Measurements from ENCODE around the gene EDEM2.
"Not testable (repeated sequence)": the region's sequence is repeated elsewhere in the genome, so short reads cannot be mapped to it uniquely, and the experiment has no call there.

EDEM2 gene, protein sequence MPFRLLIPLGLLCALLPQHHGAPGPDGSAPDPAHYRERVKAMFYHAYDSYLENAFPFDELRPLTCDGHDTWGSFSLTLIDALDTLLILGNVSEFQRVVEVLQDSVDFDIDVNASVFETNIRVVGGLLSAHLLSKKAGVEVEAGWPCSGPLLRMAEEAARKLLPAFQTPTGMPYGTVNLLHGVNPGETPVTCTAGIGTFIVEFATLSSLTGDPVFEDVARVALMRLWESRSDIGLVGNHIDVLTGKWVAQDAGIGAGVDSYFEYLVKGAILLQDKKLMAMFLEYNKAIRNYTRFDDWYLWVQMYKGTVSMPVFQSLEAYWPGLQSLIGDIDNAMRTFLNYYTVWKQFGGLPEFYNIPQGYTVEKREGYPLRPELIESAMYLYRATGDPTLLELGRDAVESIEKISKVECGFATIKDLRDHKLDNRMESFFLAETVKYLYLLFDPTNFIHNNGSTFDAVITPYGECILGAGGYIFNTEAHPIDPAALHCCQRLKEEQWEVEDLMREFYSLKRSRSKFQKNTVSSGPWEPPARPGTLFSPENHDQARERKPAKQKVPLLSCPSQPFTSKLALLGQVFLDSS

DNA sequence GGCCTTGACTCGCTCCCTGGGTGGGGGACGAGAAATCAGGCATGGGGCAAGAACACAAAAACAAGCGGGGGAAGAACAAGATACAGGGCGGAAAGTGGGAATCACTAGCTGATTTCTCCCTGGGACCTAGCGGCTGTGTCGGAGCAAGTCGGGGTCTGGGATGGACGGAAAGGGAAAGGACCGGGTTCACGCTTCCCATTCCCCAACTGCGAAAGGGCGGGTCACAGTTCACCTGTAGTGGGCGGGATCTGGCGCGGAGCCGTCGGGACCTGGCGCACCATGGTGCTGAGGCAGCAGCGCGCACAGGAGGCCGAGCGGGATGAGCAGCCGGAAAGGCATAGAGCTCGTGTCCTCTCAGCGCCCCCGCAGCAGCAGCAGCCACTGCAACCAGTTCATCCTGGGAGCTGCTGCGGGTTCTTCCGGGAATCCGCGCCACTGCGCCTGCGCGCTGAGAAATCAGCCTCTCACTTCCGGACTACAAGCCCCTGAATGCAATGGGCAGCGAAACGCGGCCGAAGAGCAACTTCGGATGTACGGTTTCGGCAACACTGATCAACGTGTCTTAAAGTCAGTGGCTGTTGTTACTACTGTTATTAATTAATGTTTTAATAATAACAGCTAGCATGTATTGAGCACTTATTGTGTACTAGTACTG lies at the start of gene EDEM2:
EDEM2 (minus strand) TSS at position 417 of the 655 bp plus-strand sequence; CDS start at position 339, 78 bp downstream.
- peak; percentile 98 for DNase-seq

DNA sequence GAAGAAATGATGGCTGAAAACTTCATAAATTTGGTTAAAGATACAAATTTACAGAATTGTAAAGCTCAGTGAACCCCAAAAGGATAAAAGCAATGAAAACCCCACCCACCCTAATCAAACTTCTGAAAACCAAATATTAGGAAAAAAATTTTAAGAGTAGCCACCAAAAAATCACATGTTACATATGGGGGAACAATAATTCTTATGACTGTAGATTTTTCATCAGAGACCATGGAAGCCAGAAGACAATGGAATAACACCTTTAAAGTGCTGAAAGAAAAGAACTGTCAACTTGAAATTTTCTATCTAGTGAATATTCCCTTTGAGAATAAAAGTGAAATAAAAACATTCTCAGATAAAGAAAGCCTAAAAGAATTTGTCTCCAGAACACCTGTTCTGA lies 49.2 kb upstream of the EDEM2 start:
- DNase-seq = no peak

DNA sequence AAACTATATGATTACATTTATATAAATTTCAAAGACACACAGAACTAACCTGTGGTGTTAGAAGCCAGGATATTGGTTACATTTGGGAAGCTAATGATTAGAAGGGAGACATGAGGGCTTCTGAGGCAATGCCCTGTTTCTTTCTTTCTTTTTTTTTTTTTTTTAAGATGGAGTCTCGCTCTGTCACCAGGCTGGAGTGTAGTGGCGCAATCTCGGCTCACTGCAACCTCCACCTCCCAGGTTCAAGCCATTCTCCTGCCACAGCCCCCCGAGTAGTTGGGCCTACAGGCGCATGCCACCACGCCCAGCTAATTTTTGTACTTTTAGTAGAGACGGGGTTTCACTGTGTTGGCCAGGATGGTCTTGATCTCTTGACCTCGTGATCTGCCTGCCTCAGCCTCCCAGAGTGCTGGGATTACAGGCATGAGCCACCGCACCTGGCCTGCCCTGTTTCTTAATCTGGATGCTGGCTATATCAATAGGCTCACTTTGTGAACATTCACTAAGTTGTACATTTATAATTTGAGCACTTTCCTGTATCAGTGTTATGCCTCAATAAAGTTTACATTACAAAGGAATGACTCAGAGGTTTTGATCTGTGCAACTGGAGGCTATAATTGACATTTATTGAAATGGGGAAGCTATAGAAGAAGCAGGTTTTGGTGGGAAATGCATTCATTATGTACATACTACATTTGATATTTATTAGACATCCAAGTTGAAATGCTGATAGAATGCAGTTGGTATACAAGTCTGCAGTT lies 46.1 kb upstream of the EDEM2 start:
- not testable (repeated sequence) for DNase-seq

DNA sequence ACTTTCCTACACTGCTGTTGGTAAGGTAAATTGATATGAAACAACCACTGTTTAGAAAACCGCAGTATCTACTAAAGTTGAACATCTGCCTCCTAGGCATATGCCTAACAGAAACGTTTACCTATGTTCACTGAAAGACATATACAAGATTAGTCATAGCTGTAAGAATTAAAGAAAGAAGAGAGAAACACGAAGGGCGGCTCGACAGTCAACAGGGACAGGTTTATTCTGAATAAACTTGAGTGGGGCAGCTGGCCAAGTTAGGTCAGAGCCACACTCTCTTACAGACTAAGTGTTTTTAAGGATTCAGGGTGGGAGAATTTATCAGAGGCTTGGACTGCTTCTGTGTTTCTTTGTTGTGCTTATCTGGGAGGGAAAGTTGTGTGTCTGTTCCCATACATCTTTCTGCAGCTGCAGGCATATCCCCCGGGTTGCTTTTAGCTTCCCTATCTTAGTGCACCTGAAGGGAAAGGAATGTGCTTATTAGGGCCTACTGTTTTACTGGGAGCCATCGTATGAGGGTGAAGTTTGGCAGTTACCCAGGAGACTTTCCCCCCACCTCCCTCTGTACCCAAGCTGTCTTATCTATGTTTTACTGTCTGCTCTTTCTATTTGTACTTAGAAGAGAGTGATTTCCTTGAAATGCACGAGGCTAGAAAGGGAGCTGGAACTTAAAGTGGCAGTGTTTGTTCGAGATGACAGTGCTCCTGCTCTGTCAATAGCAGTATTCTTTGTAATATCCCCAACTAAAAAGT lies 45.2 kb upstream of the EDEM2 start:
- DNase-seq = no peak

DNA sequence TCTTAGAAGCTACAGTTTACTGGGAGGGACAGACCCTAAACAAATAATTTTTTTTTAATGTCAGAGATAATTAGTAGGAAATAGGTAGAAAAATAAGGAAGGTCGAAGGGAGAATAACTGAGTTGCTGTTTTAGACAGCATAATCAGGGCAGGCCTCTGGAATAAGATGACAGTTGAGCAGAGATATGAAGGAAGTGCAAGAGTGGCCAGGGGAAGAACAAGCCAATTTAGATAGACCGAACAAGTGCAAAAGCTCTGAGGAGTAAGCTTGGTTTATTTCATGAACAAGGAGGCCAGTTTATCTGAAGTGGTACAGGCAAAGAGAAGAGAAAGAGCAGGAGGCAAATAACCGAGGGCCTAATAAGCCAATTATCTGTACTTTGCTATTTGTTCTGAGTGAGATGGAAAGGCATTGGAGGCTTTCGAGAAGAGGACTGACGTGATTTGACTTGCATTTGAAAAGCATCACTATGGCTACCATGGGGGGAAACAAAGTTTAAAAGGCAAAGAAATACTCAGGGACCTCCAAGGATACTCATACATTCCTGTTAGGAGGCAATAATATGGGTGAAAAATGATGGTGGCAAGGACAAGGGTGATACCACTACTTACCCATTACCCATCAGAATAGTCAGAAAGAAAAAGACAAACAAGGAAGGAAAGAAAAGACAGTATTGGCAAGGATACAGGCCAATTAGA lies 44.4 kb upstream of the EDEM2 start:
- DNase-seq = no peak

DNA sequence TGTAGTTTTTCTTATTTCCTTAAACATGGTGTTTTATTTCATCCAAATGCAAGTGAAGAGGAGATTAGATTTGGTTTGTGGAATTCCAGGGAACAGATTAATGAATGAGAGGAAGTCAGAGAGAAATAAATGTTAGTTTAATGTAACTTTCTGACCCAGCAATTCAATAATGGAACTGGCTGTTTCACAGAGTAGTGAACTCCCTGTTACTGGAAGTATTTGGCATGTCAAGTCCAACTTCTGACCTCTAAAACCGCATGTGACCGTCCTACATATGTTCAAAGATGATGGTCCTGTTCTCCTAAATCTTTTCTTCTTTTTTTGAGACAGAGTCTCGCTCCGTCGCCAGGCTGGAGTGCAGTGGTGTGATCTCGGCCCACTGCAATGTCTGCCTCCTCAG lies 43.4 kb upstream of the EDEM2 start:
- no peak for DNase-seq

DNA sequence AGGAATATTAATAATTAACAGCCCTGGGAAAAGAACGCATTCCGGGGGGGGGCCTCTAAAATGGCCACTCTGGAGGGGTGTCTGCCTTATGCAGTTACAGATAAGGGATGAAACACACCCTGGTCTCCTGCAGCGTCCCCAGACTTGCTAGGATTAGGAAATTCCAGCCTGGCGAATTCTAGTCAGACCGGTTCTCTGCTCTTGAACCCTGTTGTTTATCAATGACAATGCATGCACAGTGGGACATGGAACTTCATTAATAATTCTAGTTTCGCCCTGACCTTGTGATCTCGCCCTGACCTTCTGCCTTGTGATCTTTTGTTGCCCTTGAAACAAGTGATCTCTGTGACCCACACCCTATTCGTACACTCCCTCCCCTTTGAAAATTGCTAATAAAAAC lies 42.1 kb upstream of the EDEM2 start:
- not testable (repeated sequence) for DNase-seq

DNA sequence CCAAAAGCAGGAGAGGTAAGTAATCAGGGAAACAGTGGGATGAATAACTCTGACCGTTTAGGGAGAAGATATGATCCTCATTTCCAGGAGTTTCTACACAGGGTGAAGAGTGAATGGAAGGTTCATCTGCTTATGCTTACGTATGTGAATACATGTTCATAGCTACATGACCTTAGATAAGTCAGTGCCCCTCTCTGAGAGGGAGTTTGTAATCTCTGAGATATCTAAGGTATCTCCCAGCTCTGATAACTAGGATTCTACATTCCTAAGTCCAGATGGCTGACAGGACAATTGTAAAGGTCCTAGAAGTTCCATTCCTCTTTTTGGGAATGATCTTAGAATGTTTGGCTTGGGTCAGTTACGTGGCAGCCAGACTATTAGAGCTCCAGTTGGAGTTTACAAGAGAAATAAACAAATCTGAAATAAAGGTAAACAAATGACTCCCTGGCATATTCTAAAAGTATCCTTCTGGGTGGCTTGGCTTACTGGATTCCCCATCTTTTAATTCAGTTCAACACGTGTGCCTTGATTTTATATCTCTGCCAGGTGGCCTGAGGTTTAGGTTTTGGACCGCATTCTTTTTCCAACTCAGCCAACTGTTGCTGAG lies 40.6 kb upstream of the EDEM2 start:
- no peak for DNase-seq

DNA sequence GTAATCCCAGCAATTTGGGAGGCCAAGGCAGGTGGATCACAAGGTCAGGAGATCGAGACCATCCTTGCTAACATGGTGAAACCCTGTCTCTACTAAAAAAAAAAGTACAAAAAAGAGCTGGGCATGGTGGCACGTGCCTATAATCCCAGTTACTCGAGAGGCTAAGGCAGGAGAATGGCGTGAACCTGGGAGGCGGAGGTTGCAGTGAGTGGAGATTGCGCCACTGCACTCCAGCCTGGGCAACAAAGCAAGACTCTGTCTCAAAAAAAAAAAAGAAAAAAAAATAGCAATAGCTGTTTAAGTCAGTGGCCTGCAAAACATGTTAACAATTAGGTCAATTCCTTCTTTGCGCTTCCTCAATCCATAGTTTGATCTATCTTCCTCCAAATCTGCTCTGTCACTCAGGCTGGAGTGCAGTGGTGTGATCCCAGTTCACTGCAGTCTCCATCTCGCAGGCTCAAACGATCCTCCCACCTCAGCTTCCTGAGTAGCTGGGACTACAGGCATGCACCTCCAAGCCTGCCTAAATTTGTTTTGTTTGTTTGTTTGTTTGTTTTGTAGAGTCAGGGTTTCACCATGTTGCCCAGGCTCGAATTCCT lies 39.7 kb upstream of the EDEM2 start:
- DNase-seq = not testable (repeated sequence)

DNA sequence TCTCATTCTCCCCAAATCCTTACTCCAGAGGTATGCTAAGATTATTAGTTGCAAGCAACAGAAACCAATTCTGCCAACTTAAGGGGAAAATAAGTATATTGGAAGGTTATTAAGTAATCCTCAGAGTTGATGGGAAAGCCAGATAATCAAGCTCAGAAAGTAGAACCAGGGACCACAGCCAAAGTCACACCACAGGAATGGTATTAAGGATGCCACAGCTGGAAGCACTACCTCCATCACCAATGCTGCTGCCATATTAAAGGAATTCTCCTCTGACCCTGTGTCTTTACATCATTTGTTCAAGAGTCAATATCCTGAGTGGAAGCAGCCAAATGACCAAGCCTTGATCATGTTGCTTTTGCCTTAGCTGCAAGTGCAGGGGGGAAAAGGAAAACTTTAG lies 34.6 kb upstream of the EDEM2 start:
- DNase-seq = no peak

DNA sequence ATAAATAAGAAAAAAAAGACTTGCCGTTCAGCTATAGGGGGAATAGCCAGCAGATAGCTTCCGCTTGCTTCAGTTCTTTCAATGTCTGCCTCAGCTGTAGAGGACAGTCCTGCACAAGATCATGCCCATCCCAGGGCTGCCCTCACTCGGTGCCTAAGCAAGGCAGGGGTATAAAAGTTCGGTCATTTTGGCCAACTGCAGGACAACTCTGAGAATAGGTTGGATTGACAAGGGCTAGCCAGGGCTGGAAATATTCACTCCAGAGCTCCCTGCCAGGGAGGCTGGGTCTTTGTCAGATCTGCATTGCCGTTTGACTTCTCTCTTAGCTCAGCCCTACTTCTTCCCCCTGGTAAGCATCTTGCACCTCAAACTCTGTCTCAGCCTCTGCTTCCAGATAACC lies 33.1 kb upstream of the EDEM2 start:
- DNase-seq = no peak

DNA sequence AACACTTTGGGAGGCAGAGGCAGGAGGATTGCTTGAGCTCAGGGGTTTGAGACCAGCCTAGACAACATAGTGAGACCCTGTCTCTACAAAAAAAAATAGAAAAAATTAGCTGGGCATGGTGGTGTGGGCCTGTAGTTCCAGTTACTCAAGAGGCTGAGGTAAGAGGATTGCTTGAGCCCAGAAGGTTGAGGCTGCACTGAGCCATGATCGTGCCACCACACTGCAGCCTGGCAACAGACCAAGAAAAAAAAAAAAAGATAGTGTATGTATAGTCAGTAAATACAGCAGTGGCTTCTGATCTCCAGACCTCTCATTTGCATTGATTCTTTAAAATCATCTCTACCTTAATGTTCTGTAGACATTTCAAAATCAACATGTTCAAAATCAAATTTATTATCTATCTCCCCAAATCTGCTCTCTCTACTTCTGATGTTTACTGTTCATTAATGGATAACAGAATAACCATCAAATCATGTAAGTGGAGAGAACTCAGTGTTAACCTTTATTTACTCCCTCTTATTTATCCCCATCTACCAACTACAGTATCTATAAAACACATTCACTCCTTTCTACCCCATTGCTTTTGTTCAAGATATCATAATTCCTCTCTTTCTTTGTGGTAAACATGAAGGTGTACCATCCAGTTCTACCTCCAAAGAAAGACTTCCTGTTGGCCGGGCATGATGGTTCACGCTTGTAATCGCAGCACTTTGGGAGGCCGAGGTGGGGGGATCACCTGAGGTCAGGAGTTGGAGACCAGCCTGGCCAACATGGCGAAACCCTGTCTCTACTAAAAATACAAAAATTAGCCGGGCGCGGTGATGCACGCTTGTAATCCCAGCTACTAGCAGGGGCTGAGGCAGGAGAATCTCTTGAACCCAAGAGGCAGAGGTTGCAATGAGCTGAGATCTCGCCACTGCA lies 32.4 kb upstream of the EDEM2 start:
- DNase-seq = no peak

DNA sequence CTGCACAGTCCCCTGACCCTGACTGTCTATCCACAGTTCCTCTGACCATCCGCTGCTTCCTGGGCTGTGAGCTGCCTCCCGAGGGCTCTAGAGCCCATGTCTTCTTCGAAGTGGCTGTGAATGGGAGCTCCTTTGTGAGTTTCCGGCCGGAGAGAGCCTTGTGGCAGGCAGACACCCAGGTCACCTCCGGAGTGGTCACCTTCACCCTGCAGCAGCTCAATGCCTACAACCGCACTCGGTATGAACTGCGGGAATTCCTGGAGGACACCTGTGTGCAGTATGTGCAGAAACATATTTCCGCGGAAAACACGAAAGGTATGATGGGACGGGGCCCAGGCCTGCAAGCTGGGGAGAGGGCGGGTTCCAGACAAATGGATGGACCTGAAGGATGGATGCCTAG lies 29.0 kb upstream of the EDEM2 start:
- DNase-seq = no peak

DNA sequence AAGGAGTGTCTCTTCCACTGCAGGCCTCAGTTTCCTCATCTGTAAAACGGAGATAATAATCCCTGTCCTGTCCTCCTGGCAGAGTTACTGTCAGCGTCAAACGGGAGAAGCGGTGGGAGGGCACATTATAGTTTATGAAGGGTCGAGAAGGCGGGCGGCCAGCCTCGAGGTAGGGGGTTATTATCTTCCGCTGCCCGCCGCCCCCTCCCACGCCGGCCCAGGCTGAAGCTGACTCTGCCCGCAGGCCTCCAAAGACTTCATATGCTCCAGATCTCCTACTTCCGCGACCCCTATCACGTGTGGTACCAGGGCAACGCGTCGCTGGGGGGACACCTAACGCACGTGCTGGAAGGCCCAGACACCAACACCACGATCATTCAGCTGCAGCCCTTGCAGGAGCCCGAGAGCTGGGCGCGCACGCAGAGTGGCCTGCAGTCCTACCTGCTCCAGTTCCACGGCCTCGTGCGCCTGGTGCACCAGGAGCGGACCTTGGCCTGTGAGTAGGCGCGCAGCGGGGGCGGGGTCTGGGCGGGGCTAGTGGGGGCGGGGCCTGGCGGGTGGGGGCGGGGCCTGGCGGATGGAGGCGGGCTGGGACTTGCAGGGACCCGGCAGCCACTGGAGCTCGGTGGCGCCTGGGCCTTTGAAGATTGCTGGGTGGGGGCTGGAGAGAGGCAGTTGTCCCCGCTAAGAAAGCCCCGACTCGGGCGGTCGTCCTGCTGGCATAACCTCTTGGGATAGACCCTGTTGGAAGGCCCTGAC lies 27.5 kb upstream of the EDEM2 start:
- DNase-seq = no peak

DNA sequence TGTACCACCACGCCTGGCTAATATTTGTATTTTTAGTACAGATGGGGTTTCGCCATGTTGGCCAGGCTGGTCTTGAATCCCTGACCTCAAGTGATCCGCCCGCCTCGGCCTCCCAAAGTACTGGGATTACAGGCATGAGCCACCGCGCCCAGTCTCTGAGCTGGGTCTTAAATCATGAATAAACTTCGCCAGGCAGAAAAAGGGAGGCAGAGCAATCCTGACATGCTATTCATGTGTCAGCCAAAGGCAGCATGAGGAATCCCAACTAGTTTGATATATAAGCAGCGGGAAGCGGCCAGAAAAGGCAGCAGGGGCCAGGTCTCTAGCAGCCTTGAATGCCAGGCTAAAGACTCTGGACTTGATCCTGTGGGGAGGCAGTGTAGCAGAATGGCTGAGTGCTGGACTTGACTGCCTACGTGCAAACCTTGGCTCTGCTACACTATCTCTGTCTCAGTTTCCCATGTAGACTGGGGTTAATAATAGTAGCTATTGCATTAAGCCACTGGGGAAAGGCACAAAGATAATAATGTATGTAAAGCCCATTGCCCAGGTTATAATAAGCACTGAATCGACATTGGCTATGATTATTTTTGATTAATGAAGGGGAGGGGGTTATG lies 26.5 kb upstream of the EDEM2 start:
- no peak for DNase-seq

DNA sequence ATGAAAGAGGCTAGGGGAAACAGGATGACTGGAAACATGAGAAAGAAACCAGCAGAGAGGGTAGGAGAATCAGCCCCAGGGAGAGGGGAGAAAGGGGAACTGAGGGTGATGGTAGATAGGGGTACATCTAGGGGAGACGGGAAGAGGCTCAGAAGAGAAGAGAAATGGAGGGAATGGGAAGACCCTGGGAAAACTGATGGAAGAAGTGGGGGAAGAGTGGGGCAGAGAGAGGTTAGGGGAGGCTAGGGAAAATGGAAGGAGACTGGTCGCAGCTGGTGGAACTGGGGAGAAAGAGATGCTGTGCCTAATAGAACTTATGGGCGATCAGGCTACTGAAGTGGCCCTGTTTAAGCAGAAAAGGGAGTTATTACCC lies 25.3 kb upstream of the EDEM2 start:
- no peak for DNase-seq

DNA sequence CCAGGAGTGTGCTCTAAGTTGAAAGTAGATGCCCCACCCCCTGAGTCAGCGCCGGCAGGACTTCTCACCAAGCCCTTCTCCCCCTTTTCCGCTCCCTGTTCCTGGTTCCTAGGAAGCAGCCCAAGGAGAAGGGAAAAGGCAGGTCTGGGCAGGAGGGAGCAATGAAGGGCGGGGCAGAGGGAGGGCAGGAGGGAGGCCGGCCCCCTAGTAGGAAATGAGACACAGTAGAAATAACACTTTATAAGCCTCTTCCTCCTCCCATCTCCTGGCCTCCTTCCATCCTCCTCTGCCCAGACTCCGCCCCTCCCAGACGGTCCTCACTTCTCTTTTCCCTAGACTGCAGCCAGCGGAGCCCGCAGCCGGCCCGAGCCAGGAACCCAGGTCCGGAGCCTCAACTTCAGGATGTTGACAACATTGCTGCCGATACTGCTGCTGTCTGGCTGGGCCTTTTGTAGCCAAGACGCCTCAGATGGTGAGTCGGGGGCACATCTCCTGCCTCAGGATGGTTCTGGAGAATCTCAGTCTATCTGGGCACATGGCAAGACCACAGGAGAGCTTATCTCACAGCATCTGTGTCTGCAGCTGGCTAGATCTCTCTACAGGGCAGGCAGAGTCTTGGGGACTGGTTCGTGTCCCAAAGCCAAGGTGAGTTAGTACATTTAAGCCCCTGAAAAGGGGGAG lies 24.8 kb upstream of the EDEM2 start, which contains the start of gene PROCR:
PROCR (plus strand) TSS at position 320 of the 681 bp plus-strand sequence; CDS start at position 403, 83 bp downstream.
- DNase-seq = peak; percentile 78

DNA sequence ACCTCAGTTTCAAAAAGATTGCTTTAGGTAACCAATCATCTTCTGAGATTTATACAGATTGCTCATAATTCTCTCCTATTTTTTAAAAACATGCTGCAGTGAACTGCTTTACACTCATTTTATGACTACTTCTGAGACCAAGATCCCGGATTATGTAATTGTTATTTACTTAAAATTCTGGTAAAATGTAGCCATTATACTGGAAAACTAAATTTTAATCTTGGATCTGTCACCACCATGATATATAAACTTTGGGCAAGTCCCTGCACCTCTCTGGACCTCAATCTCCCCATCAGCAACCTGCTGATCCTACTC lies 24.3 kb upstream of the EDEM2 start:
- no peak for DNase-seq

Measured in inflammatory macrophage treated with lipopolysaccharide for 4 hours (primary cell).